Measurements from ENCODE around the gene UBR1. TPM values are rescaled to one million over a fixed set of nuclear protein-coding genes. Genes with fewer than 3 reads are reported as not detected.

Gene UBR1
- total and polyA plus RNA-seq, 10 of the 15 experiments (the other 5 are each of a cell fraction or from before 2014, with no cell fraction given) = 4.5 to 27.5 (median 16.7) TPM

GRCh38 chr15:43100971-43101370, 4.9 kb downstream of the UBR1 start:
- no peaks in the 10 kb centered on the region for H3K9me3 ChIP-seq (replicated peaks; ENCODE audit: control insufficient read depth, insufficient read depth, low read length)
- intact Hi-C loops (cut with micrococcal nuclease; ENCODE audit: unreplicated experiment) = no loop called here
- POLR2A ChIA-PET = no interaction called here
- no peak overlapping the region for H3K9ac ChIP-seq (ENCODE audit: control insufficient read depth, insufficient read depth, low read length)
- H3K27me3 ChIP-seq (replicated peaks in 1 of 2; ENCODE audit: control insufficient read depth in 2 of 2, insufficient read depth in 2 of 2, low read length in 1 of 2) = no peaks in the 10 kb centered on the region
- SMC1A ChIA-PET (ENCODE audit: uncharacterized antibody, unreplicated experiment) = no interaction called here
- BruUV-seq (replicated peaks) = no TSS peak
- no peak for TF ChIP-seq PRDM15 (CRISPR knock-in tag; IDR thresholded peaks at IDR 0.05)
- no peak for TF ChIP-seq FOXM1 (IDR thresholded peaks at IDR 0.05; ENCODE audit: low read depth, low read length)
- no peak for TF ChIP-seq CTCF (IDR thresholded peaks at IDR 0.05 in 2 of 3, conservative IDR thresholded peaks at IDR 0.05 in 1 of 3; ENCODE audit: control insufficient read depth in 2 of 3, extremely low read depth in 1 of 3, insufficient read depth in 1 of 3, low read depth in 3 of 3, low read length in 3 of 3)
- no peak for TF ChIP-seq EED (IDR thresholded peaks at IDR 0.05; ENCODE audit: low read depth)
- TF ChIP-seq CBX5 (IDR thresholded peaks at IDR 0.05; ENCODE audit: low read depth) = no peak
- no peak for TF ChIP-seq IRF4 (IDR thresholded peaks at IDR 0.05; ENCODE audit: low read depth, low read length)
- no peak for TF ChIP-seq ZNF622 (IDR thresholded peaks at IDR 0.05)
- no peak for TF ChIP-seq SUPT20H (IDR thresholded peaks at IDR 0.05; ENCODE audit: borderline replicate concordance, control insufficient read depth, low read depth, low read length)
- TF ChIP-seq TARDBP (IDR thresholded peaks at IDR 0.05; ENCODE audit: borderline replicate concordance) = no peak
- TF ChIP-seq ASH2L (IDR thresholded peaks at IDR 0.05; ENCODE audit: borderline replicate concordance, low read depth) = no peak
- no peak for TF ChIP-seq MTA3 (IDR thresholded peaks at IDR 0.05; ENCODE audit: borderline replicate concordance, low read length)
- TF ChIP-seq, protein P1, sequence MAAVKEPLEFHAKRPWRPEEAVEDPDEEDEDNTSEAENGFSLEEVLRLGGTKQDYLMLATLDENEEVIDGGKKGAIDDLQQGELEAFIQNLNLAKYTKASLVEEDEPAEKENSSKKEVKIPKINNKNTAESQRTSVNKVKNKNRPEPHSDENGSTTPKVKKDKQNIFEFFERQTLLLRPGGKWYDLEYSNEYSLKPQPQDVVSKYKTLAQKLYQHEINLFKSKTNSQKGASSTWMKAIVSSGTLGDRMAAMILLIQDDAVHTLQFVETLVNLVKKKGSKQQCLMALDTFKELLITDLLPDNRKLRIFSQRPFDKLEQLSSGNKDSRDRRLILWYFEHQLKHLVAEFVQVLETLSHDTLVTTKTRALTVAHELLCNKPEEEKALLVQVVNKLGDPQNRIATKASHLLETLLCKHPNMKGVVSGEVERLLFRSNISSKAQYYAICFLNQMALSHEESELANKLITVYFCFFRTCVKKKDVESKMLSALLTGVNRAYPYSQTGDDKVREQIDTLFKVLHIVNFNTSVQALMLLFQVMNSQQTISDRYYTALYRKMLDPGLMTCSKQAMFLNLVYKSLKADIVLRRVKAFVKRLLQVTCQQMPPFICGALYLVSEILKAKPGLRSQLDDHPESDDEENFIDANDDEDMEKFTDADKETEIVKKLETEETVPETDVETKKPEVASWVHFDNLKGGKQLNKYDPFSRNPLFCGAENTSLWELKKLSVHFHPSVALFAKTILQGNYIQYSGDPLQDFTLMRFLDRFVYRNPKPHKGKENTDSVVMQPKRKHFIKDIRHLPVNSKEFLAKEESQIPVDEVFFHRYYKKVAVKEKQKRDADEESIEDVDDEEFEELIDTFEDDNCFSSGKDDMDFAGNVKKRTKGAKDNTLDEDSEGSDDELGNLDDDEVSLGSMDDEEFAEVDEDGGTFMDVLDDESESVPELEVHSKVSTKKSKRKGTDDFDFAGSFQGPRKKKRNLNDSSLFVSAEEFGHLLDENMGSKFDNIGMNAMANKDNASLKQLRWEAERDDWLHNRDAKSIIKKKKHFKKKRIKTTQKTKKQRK (IDR thresholded peaks at IDR 0.05; ENCODE audit: low read depth, low read length) = no peak
- no peak overlapping the region for H3K4me2 ChIP-seq (ENCODE audit: control insufficient read depth, insufficient read depth)
- ATAC-seq = no peak
- H4K20me1 ChIP-seq (ENCODE audit: control insufficient read depth, insufficient read depth) = no peaks in the 10 kb centered on the region
- peaks cover 0 to 5% of the 10 kb centered on the region in 2 experiments; a peak in 2 of 4 replicates for H3K36me3 ChIP-seq (ENCODE audit: control insufficient read depth in 2 of 2, insufficient read depth in 2 of 2, low read length in 1 of 2)
- H3K4me3 ChIP-seq = no peak overlapping the region
- no peak for DNase-seq (ENCODE audit: low read depth, low spot score)
- no peaks in the 10 kb centered on the region for H3K4me1 ChIP-seq (ENCODE audit: control insufficient read depth, insufficient read depth, low read length)
- no peak overlapping the region for H2AFZ ChIP-seq (ENCODE audit: control insufficient read depth, low read depth, low read length)
- in situ Hi-C loops (cut with MboI) = no loop called here
- H3K27ac ChIP-seq (ENCODE audit: control insufficient read depth, insufficient read depth) = no peak overlapping the region
- CTCF ChIA-PET = interaction anchor here (1.0 kb wide), 1 partner anchor 103 kb away, joined by 4 read pairs; no protein-coding TSS in a partner anchor
- FAIRE-seq = no peak
- peaks cover 43% of the 10 kb centered on the region for H3K79me2 ChIP-seq (ENCODE audit: control insufficient read depth, insufficient read depth, low read length)
- RAD21 ChIA-PET (ENCODE audit: unreplicated experiment) = no interaction called here

All from GM12878 (cell line).